ENCODE results near the gene PRAMEF1.
"Not testable (repeated sequence)": the region's sequence is repeated elsewhere in the genome, so short reads cannot be mapped to it uniquely, and the experiment has no call there.

- TF ChIP-seq ARNT (IDR thresholded peaks at IDR 0.05); SUZ12 (IDR thresholded peaks at IDR 0.05); ZNF384 (IDR thresholded peaks at IDR 0.05); TARDBP (IDR thresholded peaks at IDR 0.05); FOXA1 (IDR thresholded peaks at IDR 0.05); CTBP1 (IDR thresholded peaks at IDR 0.05; ENCODE audit: borderline replicate concordance); SP1 (IDR thresholded peaks at IDR 0.05); BHLHE40 (IDR thresholded peaks at IDR 0.05; ENCODE audit: borderline replicate concordance); FOXM1 (IDR thresholded peaks at IDR 0.05; ENCODE audit: borderline replicate concordance); HDGF (IDR thresholded peaks at IDR 0.05; ENCODE audit: borderline replicate concordance); ELF4 (IDR thresholded peaks at IDR 0.05); FOXK2 (IDR thresholded peaks at IDR 0.05); NFRKB (IDR thresholded peaks at IDR 0.05); PKNOX1 (IDR thresholded peaks at IDR 0.05): not testable (repeated sequence)
Measured at GRCh38 chr1:12783783-12784182, 7.4 kb upstream of the PRAMEF1 start.
